ENCODE data around the gene TRAPPC8.
"Not testable (repeated sequence)": the region's sequence is repeated elsewhere in the genome, so short reads cannot be mapped to it uniquely, and the experiment has no call there.

- TF ChIP-seq HDGF (IDR thresholded peaks at IDR 0.05; ENCODE audit: borderline replicate concordance); FOXA1 (IDR thresholded peaks at IDR 0.05); PKNOX1 (IDR thresholded peaks at IDR 0.05); ARNT (IDR thresholded peaks at IDR 0.05); ELF4 (IDR thresholded peaks at IDR 0.05); FOXK2 (IDR thresholded peaks at IDR 0.05); FOXM1 (IDR thresholded peaks at IDR 0.05; ENCODE audit: borderline replicate concordance); ZNF384 (IDR thresholded peaks at IDR 0.05): not testable (repeated sequence)
Measured at GRCh38 chr18:31926988-31927387, 15.9 kb downstream of the TRAPPC8 start.

Data from HEK293T (cell line).